ENCODE measurements around the gene CCDC24.

Gene CCDC24

DNA sequence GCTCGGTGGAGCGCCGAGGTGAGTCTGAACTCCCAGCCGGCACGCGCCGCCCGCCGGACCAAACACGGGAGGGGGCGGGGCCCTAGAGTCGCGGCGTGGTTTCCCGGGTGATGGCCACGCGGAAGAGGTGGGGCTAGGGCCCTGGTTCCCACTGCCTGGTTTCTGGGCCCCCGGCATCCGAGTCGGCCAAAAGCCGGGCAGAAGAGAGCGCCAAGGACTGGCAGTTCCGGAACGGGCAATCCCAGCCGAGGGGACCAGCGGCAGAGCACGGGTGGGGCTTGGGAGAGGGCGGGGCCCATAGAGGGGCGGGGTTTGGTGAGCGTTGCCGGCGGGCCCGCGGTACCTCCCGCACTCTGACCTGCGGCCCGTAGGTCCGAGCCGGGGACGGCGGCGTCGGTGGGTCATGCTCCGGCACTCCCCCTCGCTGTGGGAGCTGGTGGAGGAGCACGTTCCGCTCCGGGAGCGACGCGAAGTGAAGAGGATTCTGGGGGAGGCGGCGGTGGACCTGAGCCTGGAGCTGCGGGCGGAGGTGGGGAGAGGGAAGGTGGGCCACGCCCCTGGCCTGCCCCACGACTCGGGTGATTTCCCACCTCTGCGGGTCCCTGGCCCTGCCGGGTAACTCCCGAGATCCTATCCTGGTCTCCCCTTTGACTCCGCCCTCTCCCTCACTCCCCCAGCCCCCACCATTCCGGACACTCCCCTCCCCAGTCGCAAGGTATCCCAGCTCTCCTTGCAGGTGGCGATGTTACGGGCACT, at the start of gene CCDC24:
CCDC24 (plus strand) TSS at position 124 of the 756 bp plus-strand sequence; CDS start at position 404, 280 bp downstream.
- DNase-seq, result peak in 1 of 2 experiments; percentile 62

DNA sequence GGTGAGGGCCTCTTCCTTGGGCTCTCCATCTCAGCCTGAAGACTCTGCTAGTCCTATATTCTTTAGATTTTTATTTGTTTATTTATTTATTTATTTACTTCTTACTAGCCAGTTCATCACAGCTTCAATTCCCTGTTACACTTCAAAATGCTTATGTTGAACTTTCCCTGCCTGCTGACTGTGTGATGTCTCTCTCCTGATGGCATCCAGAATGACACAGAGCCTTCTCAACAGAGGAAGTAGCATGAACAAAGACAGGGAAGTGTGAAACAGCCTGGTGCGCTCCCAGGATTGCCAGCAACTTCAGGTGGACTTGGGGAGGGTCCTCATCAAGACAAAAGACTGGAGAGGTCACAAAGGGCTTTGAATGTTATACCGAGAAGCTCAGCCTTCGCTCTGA, 49.0 kb upstream of the CCDC24 start:
- no peak for DNase-seq

DNA sequence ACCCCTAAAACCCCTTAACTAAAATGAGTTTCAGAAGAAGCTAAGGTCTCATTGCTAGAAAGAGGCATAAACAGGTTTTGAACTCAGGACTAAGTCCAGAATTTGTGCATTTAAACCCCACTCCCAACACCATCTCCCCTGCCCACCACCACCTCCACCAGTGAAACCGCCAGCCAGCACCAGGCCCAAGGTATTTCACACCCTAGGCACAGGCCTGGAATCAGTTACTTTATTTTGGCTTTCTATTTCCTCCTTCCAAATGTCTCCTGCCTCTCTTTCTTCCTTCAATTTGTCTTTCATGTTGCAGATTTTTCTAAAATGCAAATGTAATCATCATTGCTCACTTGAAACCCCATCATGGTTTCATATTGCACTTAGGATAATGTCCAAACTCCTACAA, 46.5 kb upstream of the CCDC24 start:
- no peak for DNase-seq

- no peak for DNase-seq
Observed at GRCh38 chr1:43945674-43946235, 45.6 kb upstream of the CCDC24 start.

DNA sequence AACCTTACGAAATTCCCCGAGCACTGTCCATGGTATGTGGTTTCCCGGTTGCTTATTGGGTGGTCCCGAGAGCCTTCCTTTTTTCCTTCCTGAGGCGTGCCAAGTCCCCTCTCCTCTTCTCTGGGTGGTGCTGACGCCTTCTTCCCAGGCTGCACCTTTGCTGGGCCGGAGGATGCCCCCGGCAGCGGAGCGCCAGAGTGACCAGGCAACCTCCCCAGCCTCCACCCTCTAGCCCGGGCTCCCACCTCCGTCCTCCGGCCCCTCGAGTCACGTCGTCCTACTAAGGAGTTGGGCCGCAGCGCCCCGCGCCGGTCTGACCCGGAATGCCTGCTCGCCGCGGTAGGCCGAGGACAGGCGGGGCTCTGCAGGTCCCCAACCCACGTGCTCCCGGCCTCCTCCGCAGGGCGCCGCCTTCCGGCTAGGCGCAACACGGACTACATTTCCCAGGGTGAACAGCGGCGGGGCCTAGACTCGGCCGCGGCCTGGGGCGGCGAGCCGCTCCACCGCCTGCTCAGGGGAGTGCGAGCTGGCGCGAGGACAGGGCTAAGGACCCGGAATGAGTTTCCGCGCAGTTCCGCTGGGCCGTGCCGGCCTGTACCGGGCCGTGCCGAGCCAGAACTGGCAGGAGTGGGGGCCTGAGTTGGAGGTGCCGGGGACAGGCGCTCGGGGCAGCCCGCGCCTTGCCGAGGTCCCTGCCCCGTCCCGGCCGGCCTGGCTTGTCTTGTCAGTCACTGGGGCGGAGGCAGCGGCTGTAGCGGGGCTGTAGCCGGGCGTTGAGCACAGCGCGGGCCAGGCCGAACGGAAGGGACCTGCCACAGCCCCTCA, 45.0 kb upstream of the CCDC24 start, which contains the start of gene IPO13:
IPO13 (plus strand) TSS at position 715 of the 825 bp plus-strand sequence. CDS start 651 bp downstream, outside the sequence.
- DNase-seq, result peak; percentile 93 to 95

GRCh38 chr1:43947061-43947873, 44.1 kb upstream of the CCDC24 start:
- no peak for DNase-seq

DNA sequence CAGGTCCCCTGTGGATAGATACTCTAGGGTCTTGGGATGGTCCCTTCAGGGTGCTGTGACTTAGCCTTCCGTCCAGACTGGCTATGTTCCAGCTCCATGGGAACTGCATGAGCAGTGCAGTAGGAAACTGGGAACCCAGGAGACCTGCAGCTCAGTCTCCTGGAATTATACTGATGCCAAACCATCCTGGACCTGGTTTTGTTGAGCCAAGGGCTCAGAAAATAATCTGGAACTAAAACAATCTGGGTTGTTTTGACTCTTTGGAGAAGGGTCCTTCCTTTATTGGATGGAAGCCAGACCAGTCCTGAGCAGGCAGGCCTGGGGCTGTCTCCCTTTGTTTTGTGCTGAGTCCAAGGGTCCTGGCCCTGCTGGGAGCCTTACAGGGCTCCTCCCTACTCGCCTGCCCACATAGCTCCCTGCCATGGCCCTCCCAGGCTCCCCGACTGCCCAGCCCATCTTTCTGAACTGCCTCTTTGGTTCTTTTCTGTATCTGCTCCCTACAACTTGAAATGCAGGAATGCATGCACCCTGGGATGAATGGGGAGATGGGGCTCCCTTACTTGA, 43.4 kb upstream of the CCDC24 start:
- DNase-seq, result peak in 1 of 2 experiments; percentile 24

DNA sequence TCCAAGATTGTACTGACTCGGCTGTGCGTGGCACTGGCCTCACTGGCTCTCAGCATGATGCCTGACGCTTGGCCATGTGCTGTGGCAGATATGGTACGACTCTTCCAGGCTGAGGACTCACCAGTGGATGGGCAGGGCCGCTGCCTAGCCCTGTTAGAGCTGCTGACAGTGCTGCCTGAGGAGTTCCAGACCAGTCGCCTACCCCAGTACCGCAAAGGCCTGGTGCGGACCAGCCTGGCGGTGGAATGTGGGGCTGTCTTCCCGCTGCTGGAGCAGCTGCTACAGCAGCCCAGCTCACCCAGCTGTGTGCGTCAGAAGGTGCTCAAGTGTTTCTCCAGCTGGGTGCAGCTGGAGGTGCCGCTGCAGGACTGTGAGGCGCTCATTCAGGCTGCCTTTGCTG, 41.7 kb upstream of the CCDC24 start:
- DNase-seq, result peak; percentile 7 to 70

DNA sequence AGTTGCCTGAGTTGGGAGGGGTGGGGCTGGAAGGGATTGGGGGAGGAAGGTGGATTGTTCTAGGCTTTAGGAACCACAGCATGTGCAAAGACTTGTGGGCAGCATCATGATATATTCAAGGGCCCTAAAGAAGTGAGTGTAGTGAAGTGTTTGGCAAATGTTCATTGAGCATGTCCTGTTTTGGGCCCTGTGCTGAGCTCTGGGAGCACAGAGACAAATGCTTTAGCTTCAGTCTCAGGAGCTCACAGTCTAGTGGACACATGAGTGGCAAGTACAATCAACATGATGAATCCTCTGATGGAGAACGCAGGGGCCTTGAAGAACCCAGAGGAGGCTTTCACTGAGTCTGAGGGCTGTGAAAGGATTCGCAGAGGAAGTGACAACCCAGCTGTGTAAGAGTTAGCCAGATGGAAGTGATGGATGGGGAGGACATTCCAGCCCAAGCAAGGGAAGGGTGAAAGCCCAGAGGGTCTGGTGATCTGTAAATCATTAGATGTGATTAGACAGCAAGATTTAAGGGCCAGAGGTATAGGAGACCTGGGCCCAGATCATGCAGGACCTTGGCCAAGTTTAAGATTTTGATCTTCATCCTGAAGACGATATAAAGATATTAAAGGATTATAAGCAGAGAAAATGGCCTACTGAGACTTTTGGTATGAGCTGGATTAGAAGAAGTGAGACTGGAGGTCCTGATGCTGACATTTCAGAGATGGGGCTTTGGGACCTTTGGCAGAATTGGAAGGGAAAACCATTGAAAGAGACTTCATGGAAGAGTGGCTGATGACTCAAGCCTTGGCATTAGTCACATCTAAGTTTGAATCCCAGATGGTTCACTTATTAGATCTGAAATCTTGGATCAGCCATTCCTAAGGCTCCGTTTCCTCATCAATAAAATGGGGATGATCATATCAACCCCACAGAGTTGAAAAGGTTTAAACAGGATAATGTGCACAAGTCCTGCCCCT, 40.1 kb upstream of the CCDC24 start:
- peak in 1 of 2 experiments; percentile 29 for DNase-seq

- peak; percentile 95 to 99 for DNase-seq
Observed at GRCh38 chr1:43952731-43953346, 38.6 kb upstream of the CCDC24 start.

DNA sequence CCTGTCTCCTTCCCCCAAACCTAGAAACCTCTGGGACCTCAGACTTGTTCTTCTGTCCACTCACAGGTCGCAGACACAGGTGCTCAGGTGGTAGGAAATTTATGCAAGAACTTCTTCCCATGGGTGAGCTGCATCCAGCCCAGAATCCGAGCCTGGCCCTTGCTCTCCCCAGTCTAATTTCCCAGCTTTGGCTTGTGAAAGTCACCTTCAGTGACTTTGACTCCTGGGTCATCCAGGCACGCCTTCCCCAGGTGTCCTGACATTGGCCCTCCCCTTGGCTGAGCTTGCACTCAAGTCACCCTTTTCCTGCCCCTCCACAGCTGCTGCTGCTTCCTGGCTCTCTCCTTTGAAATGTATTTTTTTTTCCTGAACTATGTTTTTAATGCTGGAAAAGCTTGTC, 38.0 kb upstream of the CCDC24 start:
- no peak for DNase-seq

DNA sequence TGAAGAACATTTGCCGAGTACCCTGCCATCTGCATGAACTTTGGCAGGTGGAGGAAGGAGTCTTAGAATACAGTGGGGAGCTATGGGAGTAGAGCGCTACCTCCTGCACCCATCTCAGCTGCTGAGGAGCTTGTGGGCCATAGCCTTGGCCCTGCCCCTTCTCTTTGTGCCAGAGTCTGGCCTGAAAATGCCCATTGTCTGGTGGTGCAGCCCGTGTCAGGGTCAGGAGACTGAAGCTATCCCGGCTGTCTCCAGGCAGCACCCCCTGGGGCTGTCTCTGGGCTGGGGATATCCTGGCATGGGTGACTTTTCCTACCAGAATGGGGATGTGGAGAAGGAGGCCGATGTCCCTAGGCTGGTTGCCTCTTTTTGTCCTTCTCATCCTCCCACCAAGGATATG, 37.4 kb upstream of the CCDC24 start:
- no peak for DNase-seq

GRCh38 chr1:43956234-43956633, 35.2 kb upstream of the CCDC24 start:
- no peak for DNase-seq

DNA sequence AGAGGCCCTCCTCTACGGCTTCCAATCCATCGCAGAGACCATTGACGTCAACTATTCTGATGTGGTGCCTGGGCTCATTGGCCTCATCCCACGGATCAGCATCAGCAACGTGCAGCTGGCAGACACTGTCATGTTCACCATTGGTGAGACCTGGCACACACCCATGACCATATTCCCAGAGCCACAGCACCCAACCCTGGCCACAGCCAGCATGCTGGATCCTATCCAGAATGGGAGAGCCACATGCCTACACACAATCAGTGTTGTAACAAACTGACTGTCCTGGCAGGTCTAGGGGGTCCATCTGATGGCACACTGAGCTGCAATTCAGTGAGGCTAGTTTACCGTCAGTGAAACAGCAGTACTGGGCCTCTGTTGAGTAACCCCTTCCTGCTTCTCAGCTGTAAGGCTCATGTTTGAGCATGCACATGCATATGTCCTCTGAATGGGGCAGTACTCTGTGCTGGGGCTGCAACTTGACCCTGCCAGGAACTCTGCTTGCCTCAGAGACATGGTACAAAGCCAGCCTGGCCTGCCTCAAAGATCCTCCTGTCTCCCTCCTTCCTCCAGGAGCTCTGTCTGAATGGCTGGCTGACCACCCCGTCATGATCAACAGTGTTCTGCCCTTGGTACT, 33.9 kb upstream of the CCDC24 start:
- no peak for DNase-seq

DNA sequence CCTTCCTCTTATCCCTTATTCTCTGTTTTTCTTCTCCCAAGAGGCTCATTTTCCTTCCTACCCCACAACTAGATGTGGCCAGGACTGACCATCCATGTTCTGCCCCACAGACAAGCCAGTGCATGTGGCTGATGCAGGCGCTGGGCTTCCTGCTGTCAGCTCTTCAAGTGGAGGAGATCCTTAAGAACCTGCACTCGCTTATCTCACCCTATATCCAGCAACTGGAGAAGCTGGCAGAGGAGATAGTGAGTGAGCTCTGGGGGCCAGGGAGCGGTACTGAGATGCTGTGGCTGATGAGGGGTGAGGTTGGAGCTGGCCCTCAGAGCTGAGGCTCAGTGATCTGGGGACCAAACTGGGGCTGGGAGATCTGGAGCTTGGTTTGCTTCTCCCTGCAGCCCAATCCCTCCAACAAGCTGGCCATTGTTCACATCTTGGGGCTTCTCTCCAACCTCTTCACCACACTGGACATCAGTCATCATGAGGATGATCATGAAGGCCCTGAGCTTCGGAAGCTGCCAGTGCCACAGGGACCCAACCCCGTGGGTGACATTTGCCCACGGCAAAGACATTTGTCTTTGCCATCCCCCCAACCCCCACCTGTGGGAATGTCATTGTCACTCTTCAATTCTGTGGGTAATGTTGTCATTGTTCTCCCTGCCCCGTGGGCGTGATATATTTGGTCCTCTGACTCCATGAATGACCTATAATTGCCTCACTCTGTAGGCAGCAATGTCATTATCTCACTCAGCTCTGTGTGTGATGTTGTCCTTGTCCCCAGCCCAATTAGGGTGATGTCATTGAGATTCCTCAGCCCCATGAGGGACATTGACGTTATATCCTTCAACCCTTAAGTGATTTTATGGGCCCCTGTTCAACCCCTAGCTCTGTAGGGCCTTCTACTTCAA, 32.8 kb upstream of the CCDC24 start:
- DNase-seq, result no peak

DNA sequence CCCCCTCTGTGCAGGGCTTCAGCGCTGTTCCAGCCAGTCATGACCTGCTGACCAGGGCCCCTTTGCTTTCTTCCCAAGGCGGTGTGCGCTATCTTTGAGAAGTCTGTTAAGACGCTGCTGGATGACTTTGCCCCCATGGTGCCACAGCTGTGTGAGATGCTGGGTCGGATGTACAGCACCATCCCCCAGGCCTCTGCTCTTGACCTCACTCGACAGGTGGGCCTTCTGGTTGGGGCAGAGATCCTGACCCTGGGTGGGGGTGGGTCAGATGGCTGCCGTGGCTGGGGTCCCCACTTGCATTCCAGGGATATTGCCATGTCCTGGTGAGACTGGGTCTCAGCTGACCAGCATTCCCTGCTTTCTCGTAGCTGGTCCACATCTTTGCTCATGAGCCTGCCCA, 30.6 kb upstream of the CCDC24 start:
- no peak for DNase-seq

DNA sequence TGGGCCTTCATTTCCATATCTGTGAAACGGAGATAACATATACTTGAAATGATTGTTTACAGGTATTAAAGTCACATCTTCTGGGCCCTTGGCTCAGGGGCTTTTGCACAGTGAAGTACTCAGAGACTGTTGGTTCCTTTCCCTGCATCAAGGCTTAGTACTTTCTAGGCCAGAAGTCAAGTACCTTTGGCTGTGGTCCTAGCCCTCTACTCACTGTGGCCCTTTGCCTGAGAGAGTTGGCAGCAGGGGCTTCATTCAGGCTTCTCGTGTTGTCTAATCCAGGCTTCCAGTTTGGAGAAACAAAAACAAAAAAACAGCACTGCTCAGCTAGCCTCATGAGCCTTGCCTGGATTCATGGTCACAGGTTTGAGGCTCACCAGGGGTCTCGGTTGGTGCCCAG, 29.7 kb upstream of the CCDC24 start:
- DNase-seq, result no peak

- DNase-seq, result no peak
Observed at GRCh38 chr1:43962324-43962723, 29.1 kb upstream of the CCDC24 start.

DNA sequence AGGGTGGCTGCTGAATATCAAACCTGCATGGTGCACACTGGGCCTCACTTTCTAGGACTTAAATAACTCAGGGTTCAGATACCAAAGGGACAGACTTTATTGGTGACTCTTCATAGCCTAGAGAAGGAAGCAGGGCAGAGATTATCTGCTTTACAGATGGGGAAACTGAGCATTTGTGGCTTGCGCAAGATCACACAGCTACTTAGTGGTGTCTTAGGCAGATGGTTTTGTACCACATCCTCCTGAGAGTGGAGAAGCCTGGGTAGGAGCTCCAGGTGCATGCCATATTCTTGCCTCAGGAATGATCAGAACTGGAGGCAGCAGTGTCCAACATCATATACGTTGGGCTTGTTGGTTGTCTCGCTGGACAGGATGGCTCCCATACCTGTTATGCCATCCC, 28.4 kb upstream of the CCDC24 start:
- DNase-seq, result no peak

Data from NCI-H524 (cell line).